ENCODE data around the gene ZFPL1.
A peak's percentile ranks its signal among the peaks of the same experiment; 100 is the strongest.

The ZFPL1 gene

DNA sequence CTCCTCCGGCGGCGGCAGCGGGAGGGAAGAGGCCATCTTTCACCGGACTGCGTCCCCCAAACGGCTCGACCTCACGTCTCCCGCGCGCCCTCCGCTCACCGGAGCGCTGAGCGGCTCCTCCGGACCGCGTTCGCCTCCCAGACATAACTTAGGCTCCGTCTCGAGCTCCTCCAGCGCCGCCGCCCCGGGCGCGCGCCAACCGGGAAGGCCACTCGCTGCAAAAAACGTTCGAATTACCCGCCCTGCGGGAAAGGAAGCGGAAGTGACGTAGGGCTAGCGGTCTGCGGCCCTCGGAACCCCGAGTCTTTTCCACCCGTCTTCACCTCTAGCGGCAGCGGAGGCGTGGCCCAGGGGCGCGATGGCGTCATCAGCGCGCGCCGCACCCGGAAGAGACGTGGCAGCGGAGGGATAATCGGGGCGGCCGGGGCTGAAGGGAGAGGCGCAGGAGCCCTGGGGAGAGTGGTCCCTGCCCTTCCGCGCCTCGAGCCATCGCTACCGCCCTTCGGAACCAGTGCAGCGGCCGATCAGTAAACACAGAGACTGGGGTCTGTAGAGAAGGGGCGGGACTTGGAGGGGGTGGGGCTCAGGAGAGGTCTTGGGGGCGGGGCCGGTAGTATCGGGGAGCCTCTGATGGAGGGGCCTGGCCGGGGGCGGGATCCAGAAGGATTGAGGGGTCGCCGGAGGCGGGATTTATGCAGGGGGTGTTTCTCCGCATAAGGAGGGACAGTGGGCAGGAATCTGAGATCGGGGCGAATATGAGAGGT lies at the start of gene ZFPL1, which contains the start of gene CDCA5:
TSS of gene ZFPL1 (plus strand) at position 389 of the 764 bp plus-strand sequence. CDS start 477 bp downstream, outside the sequence.
TSS of gene CDCA5 (minus strand) at position 207 of the 764 bp plus-strand sequence. CDS start at position 145, 62 bp downstream.
- peak; percentile 99 for DNase-seq

DNA sequence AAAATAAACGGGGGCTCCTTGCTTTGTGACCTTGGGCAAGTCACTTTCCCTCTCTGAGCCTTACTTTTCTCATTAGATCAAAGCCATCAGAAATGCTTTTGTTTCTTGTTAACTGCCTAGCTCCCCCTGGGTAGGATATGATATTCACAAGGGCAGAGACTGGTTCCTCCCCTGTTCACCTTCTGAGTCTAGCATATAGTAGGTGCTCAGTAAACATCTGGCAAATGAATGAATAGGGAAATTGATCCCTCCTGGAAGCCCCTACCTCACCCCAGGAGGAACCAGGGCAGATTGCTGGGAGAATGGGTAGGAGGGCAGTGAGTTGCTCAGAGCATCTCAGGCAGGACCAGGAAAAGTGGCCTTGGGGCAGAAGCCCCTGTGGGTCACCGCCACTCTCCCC lies 49.6 kb upstream of the ZFPL1 start:
- no peak for DNase-seq

DNA sequence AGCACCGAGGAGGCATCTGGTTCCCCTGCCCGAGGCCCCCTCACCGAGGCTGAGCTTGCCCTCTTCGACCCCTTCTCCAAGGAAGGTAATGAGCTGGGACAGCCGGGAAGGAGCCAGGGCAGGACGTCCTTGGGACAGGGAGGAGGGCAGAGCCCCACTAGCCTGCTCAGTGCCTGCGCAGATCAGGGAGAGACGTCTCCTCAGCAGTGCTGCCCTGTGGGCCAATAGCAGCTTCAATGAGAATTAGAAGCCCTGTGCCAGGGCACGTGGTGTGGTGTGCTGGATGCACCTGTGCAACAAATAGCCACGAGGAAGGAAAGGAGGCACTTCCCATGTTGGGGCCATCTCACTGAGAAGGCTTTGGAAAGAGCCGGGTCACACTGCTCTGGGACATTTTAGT lies 48.4 kb upstream of the ZFPL1 start:
- DNase-seq, result no peak

DNA sequence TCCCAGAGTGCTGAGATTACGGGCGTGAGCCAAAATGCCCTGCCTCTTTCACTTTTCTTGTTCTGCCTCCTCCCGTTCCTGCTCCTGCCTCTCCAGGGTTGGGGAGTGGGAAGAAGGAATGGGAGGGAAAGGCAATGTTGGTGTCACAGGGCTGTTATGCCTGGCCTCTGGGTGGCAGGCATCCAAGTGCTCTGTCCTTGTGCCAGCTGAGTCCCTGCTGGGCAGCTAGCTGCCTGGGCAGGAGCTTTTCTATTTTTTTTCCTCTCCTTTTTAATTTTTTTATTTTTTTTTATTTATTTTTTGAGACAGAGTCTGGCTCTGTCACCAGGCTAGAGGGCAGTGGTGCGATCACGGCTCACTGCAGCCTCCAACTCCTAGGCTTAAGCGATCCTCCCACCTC lies 47.1 kb upstream of the ZFPL1 start:
- no peak for DNase-seq

DNA sequence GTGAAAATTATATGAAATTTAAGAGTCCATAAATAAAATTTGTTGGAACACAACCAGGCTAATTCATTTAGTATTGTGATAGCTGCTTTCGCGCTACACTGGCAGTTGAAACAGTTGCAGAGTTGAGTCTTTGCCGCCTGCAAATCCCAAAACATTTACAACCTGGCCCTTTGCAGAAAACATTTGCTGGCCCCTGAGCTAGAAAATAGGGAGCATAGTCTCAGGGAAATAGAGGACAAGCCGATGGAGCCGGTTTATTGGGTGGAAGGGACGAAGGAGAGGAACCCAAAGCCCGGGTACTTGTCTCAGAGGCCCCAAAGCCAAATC lies 43.5 kb upstream of the ZFPL1 start:
- DNase-seq, result no peak

DNA sequence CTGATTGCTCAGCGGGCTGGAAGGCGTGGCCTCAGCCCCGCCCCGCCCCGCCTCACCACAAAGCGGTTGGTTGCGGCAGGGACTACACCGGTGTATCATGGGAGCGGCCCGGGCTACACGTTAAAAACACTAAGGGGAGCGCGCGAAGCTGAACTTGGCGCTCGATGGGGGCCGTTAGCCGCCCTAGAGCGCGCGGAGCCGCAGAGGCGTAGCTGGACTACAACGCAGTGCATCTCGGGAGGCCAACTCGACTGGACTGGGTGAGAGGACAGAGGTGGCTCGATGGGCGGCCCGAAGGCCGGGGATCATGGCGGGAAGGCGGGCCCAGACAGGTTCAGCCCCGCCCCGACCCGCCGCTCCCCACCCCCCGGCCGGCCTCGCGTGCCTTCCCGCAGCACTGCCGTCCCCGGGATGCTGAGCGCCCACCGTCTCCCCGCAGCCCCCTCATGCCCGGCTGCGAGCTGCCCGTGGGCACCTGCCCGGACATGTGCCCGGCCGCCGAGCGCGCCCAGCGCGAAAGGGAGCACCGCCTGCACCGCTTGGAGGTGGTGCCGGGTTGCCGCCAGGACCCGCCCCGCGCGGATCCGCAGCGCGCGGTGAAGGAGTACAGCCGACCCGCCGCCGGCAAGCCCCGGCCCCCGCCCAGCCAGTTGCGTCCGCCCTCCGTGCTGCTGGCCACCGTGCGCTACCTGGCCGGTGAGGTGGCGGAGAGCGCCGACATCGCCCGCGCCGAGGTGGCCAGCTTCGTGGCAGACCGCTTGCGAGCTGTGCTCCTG lies 43.0 kb upstream of the ZFPL1 start, which contains the start of gene SAC3D1:
TSS of gene SAC3D1 (plus strand) at position 364 of the 776 bp plus-strand sequence. CDS start at position 447, 83 bp downstream.
- DNase-seq, result peak; percentile 98

DNA sequence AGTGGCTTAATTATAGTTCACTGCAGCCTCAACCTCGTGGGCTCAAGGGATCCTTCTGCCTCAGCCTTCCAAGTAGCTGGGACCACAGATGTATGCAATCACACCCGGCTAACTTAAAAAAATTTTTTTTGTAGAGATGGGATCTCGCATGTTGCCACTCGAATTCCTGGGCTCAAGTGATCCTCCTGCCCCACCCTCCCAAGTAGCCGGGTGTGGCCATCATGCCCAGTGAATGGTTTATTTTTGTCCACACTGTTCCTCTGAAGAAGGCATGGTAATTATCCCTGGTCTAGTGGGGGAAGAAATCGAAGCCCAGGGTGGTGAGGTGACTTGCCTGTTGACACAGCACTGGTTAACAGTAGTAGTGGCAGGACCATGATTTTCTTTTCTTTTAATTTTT lies 41.1 kb upstream of the ZFPL1 start:
- no peak for DNase-seq

DNA sequence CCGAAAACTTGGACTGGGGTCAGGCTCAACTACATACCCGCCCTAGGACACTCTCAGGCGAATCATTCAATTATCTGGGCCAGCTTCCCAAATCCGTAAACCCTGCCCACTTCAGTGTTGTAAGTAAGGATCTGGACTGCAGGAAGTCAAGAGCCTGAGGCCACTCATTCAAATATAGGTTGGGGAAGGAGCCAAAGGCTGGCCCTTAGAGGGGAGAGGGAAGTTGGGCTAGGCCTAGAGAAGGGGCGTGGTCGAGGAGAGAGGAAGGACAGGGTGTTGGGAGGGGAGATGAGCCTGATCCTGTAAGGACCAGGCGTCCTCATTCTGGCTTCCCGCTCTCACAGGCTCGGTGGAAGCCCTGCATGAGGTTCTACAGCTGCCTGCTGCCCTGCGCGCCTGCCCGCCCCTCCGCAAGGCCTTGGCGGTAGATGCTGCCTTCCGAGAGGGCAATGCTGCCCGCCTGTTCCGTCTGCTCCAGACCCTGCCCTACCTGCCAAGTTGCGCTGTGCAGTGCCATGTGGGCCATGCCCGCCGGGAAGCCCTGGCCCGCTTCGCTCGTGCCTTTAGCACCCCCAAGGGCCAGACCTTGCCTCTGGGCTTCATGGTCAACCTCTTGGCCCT lies 40.0 kb upstream of the ZFPL1 start:
- DNase-seq, result no peak

DNA sequence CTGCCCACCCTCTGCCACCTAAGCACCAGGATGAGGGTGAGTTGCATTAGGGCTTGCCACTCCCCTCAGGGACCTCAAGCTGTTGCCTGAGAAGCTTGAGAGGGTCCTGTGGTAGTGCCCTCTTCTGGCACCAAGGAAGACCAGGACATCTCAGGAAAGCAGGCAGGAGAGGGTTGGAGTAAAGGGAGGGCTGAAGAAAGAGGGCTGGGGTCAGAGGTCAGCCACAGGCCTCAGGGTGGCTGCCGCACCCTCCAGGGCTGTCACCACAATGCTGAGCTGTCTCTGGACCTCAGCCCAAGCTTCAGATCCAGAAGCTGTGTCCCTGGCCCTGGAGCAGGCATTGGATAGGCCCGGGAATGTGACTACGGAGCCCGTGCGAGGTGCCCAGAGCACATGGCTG lies 39.0 kb upstream of the ZFPL1 start:
- no peak for DNase-seq

DNA sequence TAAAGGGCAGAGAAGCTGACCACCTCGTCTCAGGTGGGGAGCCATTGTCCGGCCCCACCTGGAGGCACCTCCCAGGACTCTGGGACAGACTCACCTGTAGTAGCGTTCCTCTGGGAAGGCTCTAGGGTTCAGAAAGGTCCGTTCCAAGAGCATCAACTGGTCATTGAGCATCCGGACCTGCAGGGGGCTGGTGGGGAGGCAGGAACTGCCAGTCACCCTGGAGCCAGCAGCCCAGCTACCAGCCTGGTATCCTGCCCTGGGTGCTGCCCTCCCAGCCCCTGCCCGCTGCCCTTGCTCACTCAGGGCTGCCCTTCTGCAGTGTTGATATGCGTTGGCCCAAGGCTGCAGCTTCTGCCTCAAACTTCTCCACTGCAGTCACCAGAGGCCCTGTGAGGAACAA lies 38.3 kb upstream of the ZFPL1 start:
- DNase-seq, result no peak

DNA sequence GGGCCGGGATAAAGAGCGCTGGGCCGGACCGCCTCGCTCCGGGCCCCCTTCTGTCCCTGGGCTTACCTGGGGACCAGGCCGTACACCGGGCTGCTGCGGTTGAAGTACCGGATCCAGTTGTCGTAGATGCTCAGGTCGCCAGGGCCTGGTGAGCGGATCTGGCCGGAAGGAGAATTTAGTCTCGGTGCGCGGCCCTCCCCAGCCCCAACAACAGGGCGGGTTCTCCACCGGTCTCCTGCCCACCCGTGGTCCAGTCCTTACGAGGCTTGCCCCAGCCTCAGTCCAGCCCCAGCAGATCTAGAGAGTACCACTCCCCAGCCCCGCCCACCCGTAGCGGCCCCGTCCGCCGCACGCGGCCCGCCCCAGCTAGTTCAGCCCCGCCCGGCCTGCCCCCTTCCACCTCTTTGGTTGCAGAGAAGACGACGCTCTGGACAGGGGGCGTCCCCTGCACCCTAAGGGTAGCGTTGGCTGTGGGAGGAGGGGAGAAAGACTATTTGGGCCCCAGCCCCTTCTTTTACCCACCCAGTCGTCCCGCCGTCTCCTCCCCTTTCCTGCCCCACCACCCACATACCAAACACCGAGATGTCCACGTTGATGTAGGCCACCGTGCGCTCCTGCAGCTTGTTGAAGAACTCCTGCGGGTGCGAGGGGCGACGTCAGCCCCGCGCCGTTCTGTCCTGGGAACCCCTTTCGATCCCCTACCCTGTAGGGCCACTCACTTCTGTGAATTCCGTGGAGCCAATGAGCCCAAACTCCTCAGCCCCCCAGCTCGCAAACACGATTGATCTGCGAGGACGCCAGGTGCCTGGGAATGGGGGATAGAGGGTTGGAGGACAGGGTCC lies 36.2 kb upstream of the ZFPL1 start:
- DNase-seq, result no peak

DNA sequence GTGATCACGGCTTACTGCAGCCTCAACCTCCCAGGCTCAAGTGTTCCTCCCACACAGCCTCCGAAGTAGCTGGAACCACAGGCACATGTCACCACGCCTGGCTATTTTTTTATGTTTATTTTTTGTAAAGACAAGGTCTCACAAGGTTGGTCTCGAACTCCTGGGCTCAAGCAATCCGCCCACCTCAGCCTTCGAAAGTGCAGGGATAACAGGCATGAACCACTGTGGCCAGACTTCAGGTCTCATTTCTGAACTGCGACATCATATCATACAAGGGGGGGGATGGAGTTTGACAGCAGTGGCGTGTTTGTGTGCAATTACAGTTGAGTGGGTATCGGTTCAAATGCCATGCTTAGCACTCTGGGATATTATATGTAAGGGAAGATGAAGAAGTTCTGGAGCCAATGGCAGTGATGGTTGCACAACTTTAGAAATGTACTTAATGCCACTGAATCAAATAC lies 32.6 kb upstream of the ZFPL1 start:
- no peak for DNase-seq

DNA sequence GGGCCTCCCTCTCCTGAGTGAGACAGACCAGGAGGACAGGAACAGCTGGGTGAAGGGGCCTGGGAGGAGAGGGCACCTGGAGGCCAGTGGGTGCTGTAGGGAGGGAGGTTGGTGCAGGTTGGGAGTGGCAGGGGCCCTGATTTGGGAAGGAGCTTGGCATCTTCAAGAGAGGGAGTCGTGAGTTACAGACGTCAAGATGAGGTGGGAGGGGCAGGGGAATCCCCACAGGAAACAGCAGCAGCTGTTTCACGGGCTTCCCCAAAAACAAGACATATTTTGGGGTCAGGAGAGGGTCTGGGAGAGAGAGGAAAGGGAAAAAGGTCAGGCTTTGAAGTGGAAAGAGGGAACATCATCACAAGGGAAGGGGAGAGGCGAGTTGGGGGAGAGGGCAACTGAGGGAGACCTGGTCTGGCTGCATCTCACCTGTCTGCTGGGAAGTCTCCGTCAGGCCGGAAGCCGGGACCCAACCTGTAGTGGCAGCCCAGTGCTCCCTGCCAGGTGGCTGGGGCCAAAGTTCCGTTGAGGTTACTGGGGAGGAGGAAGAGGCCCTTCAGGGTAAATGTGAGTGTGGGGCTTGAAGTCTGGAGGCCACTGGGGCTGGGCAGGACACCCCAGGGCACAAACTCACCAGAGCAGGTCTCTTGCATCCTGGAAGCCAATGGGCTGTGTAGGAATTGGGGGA lies 30.1 kb upstream of the ZFPL1 start:
- peak; percentile 17 for DNase-seq

DNA sequence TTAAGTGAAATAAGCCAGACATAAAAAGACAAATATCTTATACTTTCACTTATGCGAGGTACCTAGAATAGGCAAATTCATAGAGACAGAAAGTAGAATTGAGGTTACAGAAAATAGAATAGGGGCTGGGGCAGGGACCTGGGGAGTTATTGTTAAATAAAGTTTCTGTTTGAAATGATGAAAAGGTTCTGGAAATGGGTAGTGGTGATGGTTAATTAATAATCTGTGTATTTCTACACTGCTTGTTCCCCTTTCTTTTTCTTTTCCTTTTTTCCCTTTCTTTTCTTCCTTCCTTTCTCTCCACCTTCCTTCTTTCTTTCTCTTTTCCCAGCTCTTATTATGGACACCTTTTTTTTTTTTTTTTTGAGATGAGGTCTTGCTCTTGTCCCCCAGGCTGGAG lies 28.5 kb upstream of the ZFPL1 start:
- DNase-seq, result no peak

DNA sequence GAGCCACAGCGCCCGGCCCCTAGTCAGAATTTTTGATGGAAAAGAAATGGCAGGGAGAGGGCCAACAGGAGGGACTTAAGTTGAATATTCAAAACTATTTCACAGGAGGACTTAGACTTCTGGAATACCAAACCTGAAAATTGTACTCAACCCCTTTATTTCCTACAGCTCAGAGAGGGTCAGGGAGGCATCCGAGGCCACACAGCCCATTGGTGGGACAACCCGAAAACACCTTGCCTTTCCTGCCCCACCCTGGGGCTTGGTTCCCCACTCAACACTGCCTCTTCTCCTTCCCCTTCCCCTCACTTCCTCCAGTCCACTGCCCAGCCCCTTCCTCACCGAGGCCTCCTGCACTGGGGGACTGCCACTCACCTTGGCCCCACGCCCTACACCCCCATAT lies 27.0 kb upstream of the ZFPL1 start:
- no peak for DNase-seq

DNA sequence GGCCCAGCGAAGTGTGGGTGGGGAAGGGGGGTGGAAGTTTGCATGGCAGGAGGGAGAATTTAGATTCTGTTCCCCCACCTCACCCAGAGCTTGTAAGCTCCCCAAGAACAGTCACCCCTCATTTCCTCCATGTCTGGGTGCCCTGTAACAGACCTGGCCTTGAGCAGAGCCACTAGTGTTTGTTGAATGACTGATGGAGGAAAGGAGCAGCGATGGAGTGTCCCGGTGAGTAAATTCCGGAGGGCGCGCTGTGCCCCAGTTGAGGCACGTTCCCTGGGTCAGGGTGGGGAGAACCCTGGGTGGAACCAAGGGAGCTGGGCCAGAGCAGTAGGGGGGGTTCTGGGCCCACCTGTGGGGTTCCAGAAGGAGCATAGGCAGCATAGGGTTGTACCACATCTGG lies 26.5 kb upstream of the ZFPL1 start:
- no peak for DNase-seq

DNA sequence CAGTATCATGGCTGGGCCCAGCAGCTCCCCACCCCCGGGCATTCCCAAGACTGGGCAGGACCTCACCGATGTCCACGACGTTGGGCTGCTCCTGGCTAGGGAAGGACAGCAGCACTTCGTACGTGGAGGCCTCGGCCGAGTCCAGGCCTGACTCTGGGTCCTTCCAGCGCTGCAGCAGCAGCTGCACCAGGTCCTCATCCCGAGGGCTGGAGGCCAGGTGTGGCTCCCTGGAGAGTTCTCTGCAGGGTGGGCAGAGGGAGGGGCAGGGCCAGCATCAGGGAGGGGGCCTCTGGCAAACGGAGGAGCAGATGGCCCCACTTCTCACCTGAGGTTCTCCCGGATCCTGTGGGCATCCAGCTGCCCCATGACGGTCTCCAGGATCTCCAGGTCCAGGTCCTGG lies 26.0 kb upstream of the ZFPL1 start:
- no peak for DNase-seq

DNA sequence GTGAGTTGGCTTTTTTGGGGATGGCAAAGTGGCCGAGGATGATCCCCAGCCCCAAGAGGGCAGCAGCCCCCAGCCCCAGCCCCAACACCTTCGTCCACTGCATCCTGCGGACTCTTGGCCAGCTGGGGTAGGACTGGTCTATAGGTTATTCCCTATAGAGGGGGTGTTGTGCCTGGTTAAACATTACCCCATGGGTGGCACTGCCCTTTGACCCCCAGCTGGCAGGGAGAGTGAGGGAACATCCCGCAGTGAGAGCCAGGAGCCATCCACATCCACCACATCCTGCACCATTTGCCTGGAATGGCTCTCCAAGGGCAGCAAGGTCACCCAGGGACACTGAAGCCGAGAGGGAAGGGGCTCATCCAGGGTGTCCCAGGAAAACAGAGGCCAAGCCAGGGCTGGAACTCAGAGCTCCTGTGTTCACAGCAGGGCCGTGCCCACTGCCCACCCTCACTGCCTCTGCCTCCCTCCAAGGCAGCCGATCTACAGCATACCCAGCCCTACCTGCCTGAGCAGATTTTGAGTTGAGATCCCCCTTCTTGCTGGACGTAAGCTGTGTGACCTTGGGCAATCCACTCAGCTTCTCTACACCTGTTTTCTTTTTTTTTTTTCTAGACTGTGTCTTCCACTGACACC lies 25.5 kb upstream of the ZFPL1 start, which contains the start of gene NAALADL1:
TSS of gene NAALADL1 (minus strand) at position 135 of the 636 bp plus-strand sequence. CDS start at position 103, 32 bp downstream.
- no peak for DNase-seq

DNA sequence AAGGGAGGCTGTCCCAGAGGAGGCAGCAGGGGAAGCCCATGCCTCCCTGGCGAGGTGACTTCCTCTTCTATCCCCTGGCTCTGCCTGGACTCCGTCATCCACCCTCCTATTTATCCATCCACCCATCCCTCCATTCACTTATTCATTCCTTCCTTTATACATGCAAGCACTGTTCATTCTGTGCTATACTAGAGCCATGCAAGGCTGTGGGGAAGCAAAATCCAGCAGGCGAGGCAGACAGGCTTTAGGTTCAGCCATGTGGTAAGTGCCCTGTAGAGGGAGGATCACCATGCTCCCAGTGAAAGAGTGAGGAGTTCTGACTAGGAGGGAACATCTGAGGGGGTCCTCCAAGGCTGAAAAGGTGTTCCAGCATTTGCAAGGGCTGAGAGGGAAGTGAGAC lies 24.5 kb upstream of the ZFPL1 start:
- no peak for DNase-seq

DNA sequence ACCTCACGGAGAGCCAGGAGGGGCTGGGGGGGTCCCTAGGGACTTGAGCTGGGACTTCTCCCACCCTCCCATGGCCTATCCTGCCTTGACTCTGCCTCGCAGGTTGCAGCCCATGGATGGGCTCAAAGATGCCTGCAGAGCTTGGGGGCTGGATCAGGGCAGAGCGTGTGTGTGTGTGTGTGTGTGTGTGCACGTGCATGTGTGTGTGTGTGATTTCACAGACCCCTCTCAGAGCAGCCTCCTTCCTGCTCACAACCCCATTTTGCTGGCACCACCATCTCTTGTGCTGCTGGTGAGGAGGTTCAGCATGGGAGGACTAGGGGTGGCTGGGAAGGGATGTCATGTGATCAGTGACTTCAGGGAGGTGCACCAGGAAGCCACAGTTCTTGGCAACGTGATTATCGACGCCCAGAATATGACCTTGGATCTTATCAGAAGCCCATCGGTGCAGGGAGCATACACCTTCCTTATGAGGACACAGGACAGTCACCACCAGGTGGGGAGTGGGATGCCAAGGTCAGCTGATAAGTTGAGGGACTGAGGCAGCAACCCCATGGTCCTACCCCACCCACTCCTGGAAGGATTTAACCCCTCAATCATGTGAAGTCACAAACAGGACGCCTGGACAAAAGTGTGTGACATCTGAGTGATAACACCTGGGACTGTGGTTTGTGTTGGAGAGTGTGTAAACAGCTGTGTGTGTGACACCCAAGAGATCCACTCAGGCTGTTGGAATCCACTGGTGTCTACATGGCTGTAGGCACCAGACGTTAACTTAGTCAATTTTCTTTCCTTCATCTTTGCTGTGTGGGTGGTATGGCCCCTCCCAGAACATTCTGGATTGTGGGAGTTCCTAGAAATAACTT lies 23.8 kb upstream of the ZFPL1 start:
- no peak for DNase-seq
